Hepatocyte (in vitro differentiated cells): ENCODE data around the gene TNS3.

Experiments
- CTCF ChIP-seq: fragments of 200-600 bp; sonication (generic); IDR thresholded peaks from 2 replicates; pipeline ENCODE4 v1.5.1; 2016; ENCODE audit warnings: antibody characterized with exemption, mild to moderate bottlenecking; ENCODE audit not compliant: poor library complexity
- EZH2 ChIP-seq: fragments of 200-600 bp; sonication (generic); IDR thresholded peaks from 2 replicates; pipeline ENCODE4 v1.6.1; 2016; ENCODE audit warnings: antibody characterized with exemption, mild to moderate bottlenecking, borderline replicate concordance

- TF ChIP-seq CTCF (no peak), EZH2 (no peak)
Measured at GRCh38 chr7:47591655-47592572, 10.0 kb upstream of the TNS3 start.
